Myocyte (in vitro differentiated cells): Measurements from ENCODE around the gene CTDSPL. TPM values are rescaled to one million over a fixed set of nuclear protein-coding genes. Genes with fewer than 3 reads are reported as not detected.

Experiments used
- DNase-seq: peaks from one replicate; pipeline ENCODE4 v3.0.0-alpha.2; 2012; ENCODE audit warnings: low read depth
- total RNA-seq: library from RNA; depleted of rRNA; stranded (reverse); fragments of >200 nt; gene quantifications from 2 replicates; pipeline ENCODE4 v1.2.3, GENCODE V29; 2014

The CTDSPL gene
- total RNA-seq, 1 donor from 2014 or later: 108 TPM

- DNase-seq: no peak
Measured at GRCh38 chr3:38009807-38010591, 148.3 kb downstream of the CTDSPL start.

GRCh38 chr3:38011111-38011510 is 149.4 kb downstream of the CTDSPL start:
- DNase-seq: no peak

DNA sequence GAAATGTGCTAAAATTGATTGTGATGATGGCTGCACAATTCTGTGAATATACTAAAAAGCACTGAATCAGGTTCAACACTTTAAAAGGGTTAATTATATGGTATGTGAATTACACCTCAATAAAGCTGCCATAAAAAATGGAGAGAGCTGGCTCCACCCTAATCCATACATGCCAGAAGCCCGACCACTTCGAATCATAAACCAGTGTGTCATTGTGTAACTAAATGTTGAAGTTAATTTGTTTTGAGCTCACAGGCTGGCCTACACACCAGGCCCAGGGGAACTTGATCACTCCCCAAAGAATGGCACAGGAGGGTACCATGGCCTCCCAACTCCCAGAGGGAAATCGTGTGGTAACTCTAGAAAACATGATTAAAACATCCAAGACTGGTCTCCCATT is 153.8 kb downstream of the CTDSPL start:
- no peak for DNase-seq

- DNase-seq: no peak
Measured at GRCh38 chr3:38015984-38016383, 154.3 kb downstream of the CTDSPL start.

- no peak for DNase-seq
Measured at GRCh38 chr3:38016410-38016809, 154.7 kb downstream of the CTDSPL start.

- DNase-seq: no peak
Measured at GRCh38 chr3:38016847-38017444, 155.3 kb downstream of the CTDSPL start.

DNA sequence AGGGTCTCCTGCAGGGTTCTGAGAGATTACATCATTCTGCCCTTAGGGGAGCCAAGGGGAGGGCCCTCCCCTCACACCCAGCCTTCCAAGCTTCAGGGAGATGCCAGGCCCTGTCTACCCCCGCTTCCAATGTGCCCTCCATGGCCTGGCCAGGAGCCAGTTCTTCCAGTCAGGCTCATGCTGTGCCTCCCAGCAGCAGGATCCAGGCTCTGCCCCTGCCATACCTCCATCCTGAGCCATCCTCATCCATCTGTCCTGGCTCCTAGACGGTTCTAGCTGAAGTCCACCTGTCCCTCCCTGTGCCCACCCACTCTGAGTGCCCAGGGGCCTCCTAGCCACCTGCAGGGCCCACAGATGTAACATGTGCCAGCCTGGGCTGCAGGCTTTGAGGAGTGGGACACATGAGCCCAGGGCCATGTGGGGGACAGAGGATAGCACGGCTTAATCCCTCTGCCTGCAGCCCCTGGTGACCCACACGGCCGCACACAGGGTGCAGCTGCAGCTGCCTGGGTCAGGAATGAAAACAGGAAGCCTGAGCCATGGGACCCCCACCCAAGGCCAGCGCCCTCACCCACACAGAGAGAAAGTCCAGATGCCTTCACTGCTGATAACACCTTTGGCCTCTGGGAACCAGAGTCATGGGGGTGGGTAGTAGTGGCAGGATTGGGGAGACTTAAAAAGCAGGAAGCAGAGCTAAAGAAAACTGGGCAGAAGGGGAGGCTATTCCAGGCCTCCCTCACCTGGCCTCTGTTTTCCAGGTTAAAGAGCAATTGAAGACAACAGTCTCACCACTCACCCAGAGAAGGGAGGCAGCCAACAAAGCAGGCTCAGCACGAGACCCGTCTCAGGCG is 156.0 kb downstream of the CTDSPL start:
- DNase-seq: no peak

- DNase-seq: no peak
Measured at GRCh38 chr3:38018296-38019266, 156.9 kb downstream of the CTDSPL start.

- no peak for DNase-seq
Measured at GRCh38 chr3:38019658-38020341, 158.1 kb downstream of the CTDSPL start.

GRCh38 chr3:38020342-38020726 is 158.7 kb downstream of the CTDSPL start:
- DNase-seq: no peak

DNA sequence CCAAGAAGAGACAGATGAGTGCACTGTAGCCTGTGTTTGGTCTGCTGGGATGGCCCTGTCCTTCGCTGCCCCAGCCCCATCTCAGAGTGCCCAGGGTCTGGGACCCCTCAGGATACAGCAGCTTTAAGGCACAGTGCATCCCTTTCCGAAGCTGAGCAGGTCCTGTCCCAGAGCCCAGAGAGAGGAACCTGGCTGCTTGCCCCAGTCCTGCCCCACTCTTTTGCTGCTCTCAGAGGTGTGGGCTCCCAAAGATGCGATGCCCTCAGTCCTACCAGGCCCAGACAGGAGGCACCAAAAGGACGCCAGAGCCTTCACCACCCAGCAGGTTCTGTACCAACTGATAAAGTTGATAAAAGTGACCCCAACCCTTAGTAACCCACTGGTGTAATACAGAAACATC is 159.5 kb downstream of the CTDSPL start:
- no peak for DNase-seq

- no peak for DNase-seq
Measured at GRCh38 chr3:38022301-38022700, 160.6 kb downstream of the CTDSPL start.

GRCh38 chr3:38022896-38023709 is 161.4 kb downstream of the CTDSPL start:
- no peak for DNase-seq

GRCh38 chr3:38026856-38027255 is 165.2 kb downstream of the CTDSPL start:
- no peak for DNase-seq

DNA sequence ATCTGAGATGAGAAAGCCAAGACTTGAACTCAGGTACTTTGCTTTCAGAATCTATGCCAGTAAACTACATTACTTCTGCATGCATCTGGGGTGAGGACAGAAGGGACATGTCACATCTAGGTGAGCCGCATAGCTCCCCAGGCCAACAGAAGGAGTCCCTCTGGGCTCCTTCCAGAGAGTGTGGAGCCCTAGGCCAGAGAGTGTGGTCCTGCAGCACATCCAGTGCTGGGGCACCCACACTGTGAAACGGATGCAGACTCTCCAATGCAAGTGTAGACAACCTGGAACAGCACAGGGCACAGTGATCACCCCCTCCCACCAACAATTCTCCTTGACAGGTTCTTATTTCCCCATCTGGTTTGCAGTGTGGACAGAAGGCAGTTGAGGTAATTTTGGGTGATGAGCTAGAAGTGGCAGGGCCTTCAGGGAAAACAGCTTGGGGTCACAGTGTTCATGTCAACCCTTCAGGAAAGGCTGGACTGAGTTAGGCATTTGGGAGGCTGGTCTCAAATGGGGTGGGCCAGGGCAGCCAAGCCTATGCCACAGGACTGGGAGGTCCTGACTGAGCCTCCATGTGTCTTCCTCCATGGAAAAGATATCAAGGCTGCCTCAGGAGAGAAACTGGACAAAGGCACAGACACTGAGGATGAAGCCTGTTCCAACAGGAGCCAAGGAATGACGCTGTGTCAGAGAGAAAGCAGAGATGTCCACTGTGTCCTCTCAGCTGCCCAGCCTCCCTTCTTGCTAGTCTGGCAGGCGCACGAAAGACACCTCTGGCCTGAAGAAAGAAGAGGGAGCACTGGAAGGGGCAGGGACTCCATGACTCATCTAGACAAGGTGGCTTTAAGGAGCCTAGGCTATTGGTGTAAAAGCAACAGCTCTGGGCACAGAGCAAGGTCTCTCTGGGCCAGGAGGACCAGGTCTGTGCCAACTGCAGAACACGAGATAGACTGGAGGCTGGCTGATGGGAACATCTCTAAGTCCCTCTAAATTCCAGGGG is 166.1 kb downstream of the CTDSPL start:
- DNase-seq: no peak

DNA sequence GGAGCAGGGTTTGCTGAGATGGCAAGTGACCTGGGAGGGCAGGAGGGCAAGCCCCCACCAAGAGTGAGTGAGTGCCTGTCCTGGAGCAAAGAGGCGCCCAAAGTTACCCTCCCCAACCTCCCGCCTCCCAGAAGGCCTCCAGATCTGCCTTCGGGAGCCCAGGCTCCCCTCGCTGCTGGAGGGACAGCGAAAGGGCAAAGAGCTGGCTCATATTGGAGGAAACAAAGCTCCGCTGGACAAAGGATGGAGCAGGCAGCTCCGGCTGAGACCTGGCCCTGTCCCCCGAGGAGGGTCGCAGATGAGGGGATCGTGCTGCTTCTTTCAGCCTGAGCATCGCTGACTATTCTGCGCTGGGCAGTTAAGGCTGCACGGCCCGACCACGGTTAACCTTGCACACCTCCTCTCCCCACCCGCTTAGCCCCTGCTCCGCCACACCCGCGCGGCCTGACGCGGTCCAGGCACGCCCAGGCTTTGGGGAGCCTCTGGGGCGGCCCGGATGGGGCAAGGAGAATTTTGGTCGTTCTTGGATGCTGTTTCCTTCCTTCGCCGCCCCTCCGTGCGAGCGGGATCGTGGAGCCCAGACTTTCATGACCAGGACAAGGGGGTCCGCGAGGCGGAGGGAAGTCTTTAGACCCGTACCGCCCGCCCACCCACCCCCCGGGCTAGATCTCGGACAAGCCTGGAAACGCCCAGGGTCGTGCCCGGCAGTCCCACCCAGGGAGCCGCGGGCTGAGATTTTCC is 167.1 kb downstream of the CTDSPL start:
- DNase-seq: no peak

DNA sequence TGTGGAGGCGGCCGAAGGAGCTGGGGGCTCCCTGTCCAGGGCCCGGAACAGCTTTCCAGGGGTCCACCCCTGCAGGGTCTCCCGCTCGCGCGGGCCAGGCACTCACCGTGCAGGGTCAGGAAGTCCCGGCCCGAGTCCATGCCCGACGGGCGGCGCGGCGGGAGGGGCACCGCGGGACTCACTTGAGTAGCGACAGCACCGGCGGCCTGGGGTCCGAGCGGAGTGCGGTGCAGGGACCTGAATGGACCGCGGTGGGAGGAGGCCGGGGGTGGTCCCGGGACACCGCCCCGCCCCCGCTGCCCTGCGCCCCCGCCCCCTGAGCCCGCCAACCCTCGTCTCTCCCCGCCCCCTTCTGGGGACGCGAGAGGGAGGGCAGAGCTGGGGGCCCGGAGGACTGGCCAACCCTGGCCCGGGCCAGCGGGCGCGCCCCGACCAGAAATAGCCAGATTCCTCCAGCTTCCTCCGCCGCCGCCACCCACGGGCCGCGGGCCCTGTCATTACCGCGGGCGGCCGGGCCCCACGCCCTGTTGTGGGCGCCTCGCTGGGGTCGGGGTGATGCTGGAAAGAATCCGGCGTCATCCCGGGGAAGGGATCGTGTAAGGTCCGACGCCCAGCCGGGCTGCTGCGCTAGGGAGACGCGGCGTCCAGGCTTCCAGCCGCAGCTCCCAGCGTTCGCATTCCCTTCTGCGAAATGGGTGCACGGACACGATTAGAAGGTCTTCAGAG is 167.9 kb downstream of the CTDSPL start, which contains the start of gene PLCD1:
Gene PLCD1, minus strand, starts transcription at position 243 of the 726 bp plus-strand sequence. Its CDS starts 103 bp downstream, at position 140.
- DNase-seq: peak; percentile 83
